Gastrocnemius medialis (tissue), 4 donors: ENCODE data around the gene STC2. TPM values are rescaled to one million over a fixed set of nuclear protein-coding genes. Genes with fewer than 3 reads are reported as not detected.

Experiments used
- ATAC-seq, 2 donors: fragments of 150-250 bp; one replicate each; pipeline ENCODE4 v1.9.1; 2016
- DNase-seq, 2 donors: peaks; one replicate each; pipeline ENCODE4 v3.0.0-alpha.2; 2019
- H3K27ac ChIP-seq, 4 donors: fragments of 200-600 bp; sonication (generic); 1 replicate in 1 of 4; 2 replicates in 3 of 4; pipeline ENCODE4 v1.5.1; 2016 to 2018; ENCODE audit warnings: mild to moderate bottlenecking in 2 of 4, moderate library complexity in 1 of 4
- H3K27me3 ChIP-seq, 3 donors: fragments of 200-600 bp; sonication (generic) in 2 of 3; 1 replicate in 1 of 3; 2 replicates in 2 of 3; pipeline versions ENCODE4 v1.5.1 to v1.6.0; 2016 to 2019; ENCODE audit warnings: mild to moderate bottlenecking in 1 of 3, moderate library complexity in 1 of 3
- H3K36me3 ChIP-seq, 2 donors: fragments of 200-600 bp; sonication (generic) in 1 of 2; one replicate each; pipeline ENCODE4 v1.5.1; 2017 to 2018
- H3K4me1 ChIP-seq, 2 donors: fragments of 200-600 bp; sonication (generic) in 1 of 2; one replicate each; pipeline ENCODE4 v1.5.1; 2016 to 2017; ENCODE audit warnings: mild to moderate bottlenecking in 2 of 2
- H3K4me3 ChIP-seq, 4 donors: fragments of 200-600 bp; sonication (generic) in 3 of 4; 1 replicate in 1 of 4; 2 replicates in 3 of 4; pipeline ENCODE4 v1.5.1; 2016 to 2019; ENCODE audit warnings: mild to moderate bottlenecking in 2 of 4
- H3K9me3 ChIP-seq, 3 donors: fragments of 200-600 bp; sonication (generic) in 2 of 3; 1 replicate in 1 of 3; 2 replicates in 2 of 3; pipeline ENCODE4 v1.5.1; 2016 to 2019
- POLR2A ChIP-seq, 2 donors: fragments of 450-650 bp; IDR thresholded peaks; one replicate each; pipeline ENCODE4 v1.6.1; 2017; ENCODE audit warnings: antibody characterized with exemption in 2 of 2, mild to moderate bottlenecking in 2 of 2, moderate library complexity in 2 of 2
- in situ Hi-C, 4 donors: fragments of 200-750 bp; cut with MboI; loops; one replicate each; pipeline versions ENCODE4 v1.15.0 to v1.8.0; 2017; ENCODE audit warnings: low sequenced_read_pairs in 4 of 4
- intact Hi-C: fragments of 100-400 bp; cut with DNase I; formaldehyde crosslinking; loops from one replicate; pipeline ENCODE4 v1.15.1; 2023; ENCODE audit warnings: low total_unique reads
- total RNA-seq, 4 donors: library from RNA; depleted of rRNA; stranded (reverse); fragments of >200 nt; gene quantifications; one replicate each; pipeline versions ENCODE4 v1.1.0 to v1.2.3, GENCODE V29; 2016
- TF ChIP-seq, protein P1 (sequence below), 5 experiments: fragments of 450-650 bp in 3 of 5; fragments of 200-600 bp in 2 of 5; sonication (generic) in 2 of 5; IDR thresholded peaks in 4 of 5; conservative IDR thresholded peaks in 1 of 5; 1 replicate in 4 of 5; 2 replicates in 1 of 5; pipeline ENCODE4 v1.5.1; 2016 to 2019; ENCODE audit warnings: antibody characterized with exemption in 5 of 5, mild to moderate bottlenecking in 3 of 5, moderate library complexity in 3 of 5

The STC2 gene
- total RNA-seq, 4 donors from 2014 or later = 0.39 to 12.7 (median 4.0) TPM

DNA sequence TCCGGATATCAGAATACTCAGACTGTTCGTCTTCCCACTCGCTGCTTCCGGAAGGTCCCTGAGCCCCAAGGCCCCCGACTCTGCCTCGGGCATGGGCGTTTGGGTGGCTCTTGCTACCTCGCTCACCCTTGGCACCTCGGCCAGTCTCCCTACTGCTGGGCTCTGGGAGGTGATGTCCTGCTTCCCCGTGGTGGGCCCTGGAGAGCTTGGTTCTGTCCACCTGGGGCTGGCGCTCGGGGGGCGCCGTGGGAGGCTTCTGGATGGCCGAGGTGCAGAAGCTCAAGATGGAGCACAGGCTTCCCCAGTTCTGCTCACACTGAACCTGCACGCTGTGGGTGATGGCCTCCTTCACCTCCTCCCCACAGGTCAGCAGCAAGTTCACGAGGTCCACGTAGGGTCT, 10.4 kb downstream of the STC2 start:
- Histone ChIP-seq H3K4me3 (no peak overlapping the region), H3K36me3 (peaks cover 0 to 2% of the 10 kb centered on the region in 2 donors), H3K27me3 (no peaks in the 10 kb centered on the region), H3K9me3 (no peaks in the 10 kb centered on the region), H3K4me1 (peaks cover 4 to 7% of the 10 kb centered on the region in 2 donors), H3K27ac (no peak overlapping the region)
- intact Hi-C loops (no loop called here), in situ Hi-C loops (loop anchor here in 1 of 4 donors (25.0 kb wide), 2 partner anchors 269 to 669 kb away; partner anchors contain the start of gene C5orf47)
- no peak for ATAC-seq
- DNase-seq = no peak
- TF ChIP-seq, protein P1, sequence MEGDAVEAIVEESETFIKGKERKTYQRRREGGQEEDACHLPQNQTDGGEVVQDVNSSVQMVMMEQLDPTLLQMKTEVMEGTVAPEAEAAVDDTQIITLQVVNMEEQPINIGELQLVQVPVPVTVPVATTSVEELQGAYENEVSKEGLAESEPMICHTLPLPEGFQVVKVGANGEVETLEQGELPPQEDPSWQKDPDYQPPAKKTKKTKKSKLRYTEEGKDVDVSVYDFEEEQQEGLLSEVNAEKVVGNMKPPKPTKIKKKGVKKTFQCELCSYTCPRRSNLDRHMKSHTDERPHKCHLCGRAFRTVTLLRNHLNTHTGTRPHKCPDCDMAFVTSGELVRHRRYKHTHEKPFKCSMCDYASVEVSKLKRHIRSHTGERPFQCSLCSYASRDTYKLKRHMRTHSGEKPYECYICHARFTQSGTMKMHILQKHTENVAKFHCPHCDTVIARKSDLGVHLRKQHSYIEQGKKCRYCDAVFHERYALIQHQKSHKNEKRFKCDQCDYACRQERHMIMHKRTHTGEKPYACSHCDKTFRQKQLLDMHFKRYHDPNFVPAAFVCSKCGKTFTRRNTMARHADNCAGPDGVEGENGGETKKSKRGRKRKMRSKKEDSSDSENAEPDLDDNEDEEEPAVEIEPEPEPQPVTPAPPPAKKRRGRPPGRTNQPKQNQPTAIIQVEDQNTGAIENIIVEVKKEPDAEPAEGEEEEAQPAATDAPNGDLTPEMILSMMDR (IDR thresholded peaks at IDR 0.05 in 4 of 5, conservative IDR thresholded peaks at IDR 0.05 in 1 of 5) = no peak
- no peak for TF ChIP-seq POLR2A (IDR thresholded peaks at IDR 0.05)

DNA sequence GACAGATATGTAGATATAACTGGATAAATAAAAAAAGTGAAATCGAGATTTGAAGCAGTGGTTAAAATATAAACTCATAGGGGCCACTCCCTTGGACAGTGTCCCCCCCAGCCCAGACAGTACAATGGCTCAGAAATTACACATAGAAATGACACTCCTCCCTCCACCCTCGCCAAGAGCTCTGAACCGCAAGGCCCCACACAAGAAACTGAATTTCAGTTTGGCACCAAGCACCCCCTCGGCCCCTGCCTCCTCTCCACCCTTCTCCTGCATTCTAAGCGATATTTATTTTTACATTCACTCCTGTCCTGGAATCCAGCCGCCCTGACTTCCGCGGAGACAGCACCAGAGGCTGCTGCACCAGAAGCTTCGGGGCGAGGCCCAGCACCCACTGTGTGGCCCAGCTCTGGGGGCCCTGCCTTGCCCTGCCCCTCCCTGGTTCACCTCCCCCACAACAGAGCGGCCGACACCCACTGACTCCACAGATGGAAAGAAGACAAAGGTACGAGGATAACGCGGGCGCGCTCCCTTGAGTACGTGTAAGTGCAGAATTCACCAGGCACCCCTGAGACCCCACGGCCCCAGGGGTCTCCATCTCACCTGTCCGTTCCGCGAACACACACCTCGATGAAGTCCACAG, 11.0 kb downstream of the STC2 start:
- Histone ChIP-seq H3K36me3 (no peaks in the 10 kb centered on the region), H3K4me3 (no peak overlapping the region), H3K27me3 (no peaks in the 10 kb centered on the region), H3K27ac (no peak overlapping the region), H3K4me1 (peaks cover 4 to 7% of the 10 kb centered on the region in 2 donors), H3K9me3 (no peaks in the 10 kb centered on the region)
- intact Hi-C loops (no loop called here), in situ Hi-C loops (loop anchor here in 1 of 4 donors (25.0 kb wide), 2 partner anchors 270 to 670 kb away; partner anchors contain the start of gene C5orf47)
- ATAC-seq (no peak), DNase-seq (no peak)
- no peak for TF ChIP-seq POLR2A (IDR thresholded peaks at IDR 0.05)
- TF ChIP-seq, protein P1 (IDR thresholded peaks at IDR 0.05 in 4 of 5, conservative IDR thresholded peaks at IDR 0.05 in 1 of 5) = no peak

DNA sequence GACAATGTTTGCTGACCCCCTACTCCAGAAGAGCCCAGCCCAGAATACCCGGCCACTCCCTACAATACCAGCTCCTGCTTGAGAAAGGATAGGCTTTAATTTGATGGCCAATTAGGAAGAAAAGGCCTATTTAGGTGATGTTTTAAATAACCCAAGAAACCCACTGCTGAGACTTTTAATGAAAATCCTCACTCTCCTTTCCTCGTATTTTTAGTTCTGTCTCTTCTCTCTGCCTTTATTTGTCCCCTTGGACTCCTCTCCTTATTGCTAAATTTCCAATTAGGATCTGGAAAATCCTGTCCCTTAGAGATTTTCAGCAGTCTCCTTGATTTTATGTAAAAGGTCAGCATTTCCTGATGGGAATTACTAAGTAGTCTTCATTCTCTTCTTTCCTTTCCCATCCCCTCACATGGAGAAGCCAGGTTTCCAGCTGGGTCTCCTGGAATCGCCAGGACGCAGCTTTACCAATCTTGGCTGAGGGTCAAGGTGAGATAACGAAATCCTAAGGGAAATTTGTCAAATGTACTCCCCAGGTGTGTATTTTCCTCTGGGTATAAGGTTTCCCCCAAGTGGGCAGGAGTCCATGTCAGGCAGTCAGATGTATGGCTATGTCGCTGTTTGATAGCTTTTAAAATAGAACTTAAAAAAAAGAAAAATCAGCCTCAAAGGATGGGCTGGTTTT, 11.7 kb downstream of the STC2 start:
- in situ Hi-C loops = loop anchor here in 1 of 4 donors (25.0 kb wide), 2 partner anchors 271 to 671 kb away; partner anchors contain the start of gene C5orf47
- TF ChIP-seq POLR2A (IDR thresholded peaks at IDR 0.05) = no peak
- TF ChIP-seq, protein P1 (IDR thresholded peaks at IDR 0.05 in 4 of 5, conservative IDR thresholded peaks at IDR 0.05 in 1 of 5) = no peak
- intact Hi-C loops = no loop called here
- no peaks in the 10 kb centered on the region for H3K27me3 ChIP-seq
- ATAC-seq (no peak), DNase-seq (no peak)
- peak overlapping the region in 1 of 4 donors; percentile 34 for H3K27ac ChIP-seq
- H3K36me3 ChIP-seq = no peaks in the 10 kb centered on the region
- H3K9me3 ChIP-seq = no peaks in the 10 kb centered on the region
- no peak overlapping the region for H3K4me3 ChIP-seq
- H3K4me1 ChIP-seq = peaks cover 4 to 7% of the 10 kb centered on the region in 2 donors

DNA sequence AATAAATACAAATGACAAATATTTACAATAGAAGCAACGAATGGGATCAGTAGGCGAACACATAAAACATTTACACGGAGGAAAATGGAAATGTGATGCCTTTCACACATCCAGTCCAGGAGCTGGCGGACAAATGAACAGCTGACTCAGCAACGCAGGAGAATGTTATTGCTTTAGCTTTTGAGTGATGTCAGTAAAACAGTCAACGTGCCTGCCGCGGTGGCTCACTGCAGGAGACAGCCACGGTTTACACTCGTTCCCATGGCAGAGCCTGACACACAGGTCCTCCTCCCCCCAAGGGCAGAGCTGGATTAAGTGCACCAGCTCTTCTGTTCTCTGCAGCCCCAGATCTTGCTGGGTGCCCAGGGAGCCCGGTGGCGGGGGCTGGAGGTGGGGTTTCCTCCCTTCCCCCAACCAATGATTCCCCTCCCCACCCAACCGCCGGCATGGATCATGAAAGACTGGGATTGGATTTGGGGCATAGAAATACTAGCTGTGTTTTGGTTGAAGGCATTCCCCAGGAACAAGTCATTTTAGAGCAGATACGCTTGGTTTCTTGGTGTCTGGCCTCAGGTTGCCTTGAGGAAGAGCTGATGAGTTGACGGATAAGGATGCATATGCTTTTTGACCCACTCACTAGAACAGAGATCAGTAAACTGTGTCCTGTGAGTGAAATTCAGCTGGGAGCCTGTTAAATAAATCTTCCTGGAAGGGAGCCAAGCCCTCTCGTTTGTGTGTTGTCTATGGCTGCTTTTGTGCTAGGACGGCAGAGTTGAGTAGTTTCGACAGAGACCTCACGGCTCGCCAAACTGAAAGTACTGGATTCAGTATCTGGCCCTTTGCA, 12.5 kb downstream of the STC2 start:
- TF ChIP-seq, protein P1 (IDR thresholded peaks at IDR 0.05 in 4 of 5, conservative IDR thresholded peaks at IDR 0.05 in 1 of 5) = no peak
- TF ChIP-seq POLR2A (IDR thresholded peaks at IDR 0.05) = no peak
- Histone ChIP-seq H3K4me1 (peaks cover 7 to 8% of the 10 kb centered on the region in 2 donors), H3K27me3 (no peaks in the 10 kb centered on the region), H3K36me3 (no peaks in the 10 kb centered on the region), H3K4me3 (no peak overlapping the region), H3K9me3 (no peaks in the 10 kb centered on the region), H3K27ac (peak overlapping the region in 2 of 4 donors; percentile 19 to 34)
- DNase-seq (peak in 1 of 2 donors; percentile 27), ATAC-seq (peak; percentile 31 to 47)
- intact Hi-C loops (no loop called here), in situ Hi-C loops (loop anchor here in 1 of 4 donors (25.0 kb wide), 2 partner anchors 272 to 672 kb away; partner anchors contain the start of gene C5orf47)
